HL-60/S4 (cell line): ENCODE data around the gene MRPS14.

Experiments
- in situ Hi-C: fragments of 300-500 bp; cut with MboI; formaldehyde crosslinking; loops from 2 replicates; pipeline ENCODE4 v1.14.3; 2022; ENCODE audit warnings: low sequenced_read_pairs

Gene MRPS14

DNA sequence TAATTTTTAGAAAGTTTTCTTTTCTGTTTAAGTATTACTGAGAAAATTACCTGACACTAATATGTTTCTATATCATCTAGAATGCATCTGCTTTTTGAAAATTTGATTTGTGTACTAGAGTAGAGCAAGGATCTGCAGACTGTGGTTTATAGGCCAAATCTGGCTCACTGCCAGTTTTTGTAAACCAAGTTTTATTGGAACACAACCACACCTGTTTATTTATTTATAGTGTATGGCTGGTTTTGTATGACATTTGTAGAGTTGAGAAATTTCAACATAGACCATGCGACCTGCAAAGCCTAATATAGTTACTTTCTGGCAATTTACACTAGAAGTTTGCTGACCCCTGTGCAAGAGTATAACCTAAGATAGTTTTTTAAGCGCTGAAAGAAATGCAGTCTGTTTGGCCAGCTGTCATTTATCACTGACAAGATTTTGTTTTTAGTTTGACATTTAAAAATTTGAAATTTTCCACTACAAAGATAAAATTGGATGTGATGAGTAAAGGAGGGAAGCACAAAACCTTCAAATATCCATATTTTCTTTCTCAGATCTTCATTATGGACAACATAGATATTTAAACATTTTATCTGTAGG is 59.6 kb downstream of the MRPS14 start:
- in situ Hi-C loops: no loop called here
